Esophagus squamous epithelium (tissue), 4 donors: ENCODE data around the gene CD96.

Source experiments
- CTCF ChIP-seq, 6 experiments: fragments of 450-650 bp in 4 of 6; fragments of 200-600 bp in 2 of 6; sonication (generic) in 2 of 6; IDR thresholded peaks; one replicate each; pipeline ENCODE4 v1.5.1; 2016 to 2019; ENCODE audit warnings: antibody characterized with exemption in 6 of 6, mild to moderate bottlenecking in 4 of 6, moderate library complexity in 4 of 6
- POLR2A ChIP-seq, 4 donors: fragments of 450-650 bp; IDR thresholded peaks; one replicate each; pipeline ENCODE4 v1.6.1; 2017; ENCODE audit warnings: antibody characterized with exemption in 4 of 4, mild to moderate bottlenecking in 4 of 4, moderate library complexity in 3 of 4

GRCh38 chr3:111677007-111677392, 135.0 kb downstream of the CD96 start:
- TF ChIP-seq CTCF (IDR thresholded peaks at IDR 0.05), result no peak
- no peak for TF ChIP-seq POLR2A (IDR thresholded peaks at IDR 0.05)
